B cell (primary cell): ENCODE measurements around the gene PSMD10. TPM values are rescaled to one million over a fixed set of nuclear protein-coding genes. Genes with fewer than 3 reads are reported as not detected.

Experiments
- ATAC-seq: fragments of 200-7000 bp; cut with Tn5 transposase; one replicate; pipeline ENCODE4 v1.10.0; 2021; ENCODE audit warnings: low read depth, mild to moderate bottlenecking, moderate number of reproducible peaks, moderate library complexity
- CTCF ChIA-PET: fragments of 350-600 bp; sonication (Branson Sonifier 250); formaldehyde crosslinking; loops from one replicate; lab custom pipeline; 2021; ENCODE audit warnings: antibody characterized with exemption, inconsistent platforms; lab: Charles Lee
- POLR2A ChIA-PET: fragments of 350-600 bp; sonication (Branson Sonifier 250); formaldehyde crosslinking; loops from one replicate; lab custom pipeline; 2021; ENCODE audit warnings: antibody characterized with exemption; lab: Charles Lee
- DNase-seq: peaks from one replicate; pipeline ENCODE4 v3.0.0; 2013
- H2AFZ ChIP-seq: 2 replicates; pipeline ENCODE4 v1.6.1; 2012; ENCODE audit warnings: mild to moderate bottlenecking, low read depth, low read length; ENCODE audit not compliant: insufficient read depth, poor library complexity, severe bottlenecking
- H3K27ac ChIP-seq, 2 donors: 1 replicate in 1 of 2; 2 replicates in 1 of 2; pipeline ENCODE4 v1.5.1; 2012 to 2013; ENCODE audit warnings: low read length in 2 of 2, mild to moderate bottlenecking in 2 of 2, moderate library complexity in 1 of 2
- H3K27me3 ChIP-seq, 4 experiments: fragments of 200-600 bp in 1 of 4; sonication (generic) in 1 of 4; replicated peaks in 1 of 4; 1 replicate in 2 of 4; 2 replicates in 2 of 4; pipeline versions ENCODE4 v1.6.1 to v1.7.0; 2013 to 2016; ENCODE audit warnings: low read length in 3 of 4, mild to moderate bottlenecking in 2 of 4, mixed read lengths in 1 of 4, moderate library complexity in 1 of 4; ENCODE audit not compliant: insufficient read depth in 4 of 4, control insufficient read depth in 3 of 4; ENCODE audit errors: control extremely low read depth in 1 of 4
- H3K36me3 ChIP-seq, 2 experiments: replicated peaks in 1 of 2; 1 replicate in 1 of 2; 2 replicates in 1 of 2; pipeline versions ENCODE4 v1.6.1 to v1.7.1; 2013; ENCODE audit warnings: low read length in 1 of 2; ENCODE audit not compliant: insufficient read depth in 2 of 2, control insufficient read depth in 1 of 2; ENCODE audit errors: control extremely low read depth in 1 of 2, extremely low read depth in 1 of 2
- H3K4me1 ChIP-seq, 2 donors: fragments of 200-600 bp in 1 of 2; sonication (generic) in 1 of 2; 1 replicate in 1 of 2; 2 replicates in 1 of 2; pipeline versions ENCODE4 v1.5.1 to v1.6.1; 2013 to 2017; ENCODE audit warnings: low read length in 2 of 2; ENCODE audit not compliant: control insufficient read depth in 2 of 2, insufficient read depth in 2 of 2
- H3K4me2 ChIP-seq: replicated peaks from 2 replicates; pipeline ENCODE3; 2012; ENCODE audit warnings: mild to moderate bottlenecking, low read depth, low read length; ENCODE audit not compliant: poor library complexity, severe bottlenecking
- H3K4me3 ChIP-seq, 5 experiments: fragments of 200-600 bp in 1 of 5; sonication (generic) in 1 of 5; 1 replicate in 3 of 5; 2 replicates in 2 of 5; pipeline versions ENCODE4 v1.5.1 to v1.7.0; 2011 to 2016; ENCODE audit warnings: low read length in 4 of 5, mild to moderate bottlenecking in 4 of 5, low read depth in 2 of 5, control low read depth in 1 of 5, moderate library complexity in 1 of 5; ENCODE audit not compliant: insufficient read depth in 1 of 5; ENCODE audit errors: control extremely low read depth in 1 of 5, extremely low read depth in 1 of 5
- H3K79me2 ChIP-seq: fragments of 200-600 bp; sonication (generic); one replicate; pipeline ENCODE4 v1.6.0; 2016; ENCODE audit warnings: low read length; ENCODE audit not compliant: control insufficient read depth, insufficient read depth
- H3K9ac ChIP-seq: fragments of 200-600 bp; sonication (generic); 2 replicates; pipeline ENCODE4 v1.6.1; 2017; ENCODE audit warnings: mild to moderate bottlenecking, low read length, moderate library complexity
- H3K9me3 ChIP-seq, 3 donors: one replicate each; pipeline versions ENCODE4 v1.6.1 to v1.7.1; 2013; ENCODE audit warnings: low read length in 2 of 3; ENCODE audit not compliant: control insufficient read depth in 2 of 3, insufficient read depth in 1 of 3; ENCODE audit errors: control extremely low read depth in 1 of 3
- H4K20me1 ChIP-seq: 2 replicates; pipeline ENCODE4 v1.6.0; 2012; ENCODE audit warnings: mild to moderate bottlenecking, low read length; ENCODE audit not compliant: insufficient read depth, control insufficient read depth, poor library complexity, severe bottlenecking
- H3K27ac Mint-ChIP-seq: one replicate; pipeline ENCODE4 v1.8.0; 2021; ENCODE audit warnings: mixed read lengths
- H3K27me3 Mint-ChIP-seq: one replicate; pipeline ENCODE4 v1.8.0; 2021; ENCODE audit warnings: mixed read lengths
- H3K4me1 Mint-ChIP-seq: one replicate; pipeline ENCODE4 v1.8.0; 2021; ENCODE audit warnings: mixed read lengths
- H3K4me3 Mint-ChIP-seq: one replicate; pipeline ENCODE4 v1.8.0; 2021; ENCODE audit warnings: mixed read lengths
- H3K9me3 Mint-ChIP-seq: one replicate; pipeline ENCODE4 v1.8.0; 2022; ENCODE audit warnings: mixed read lengths; ENCODE audit not compliant: insufficient read depth
- CTCF ChIP-seq: fragments of 200-600 bp; IDR thresholded peaks from one replicate; pipeline ENCODE4 v1.8.0; 2022; ENCODE audit warnings: antibody characterized with exemption, mild to moderate bottlenecking
- EZH2 ChIP-seq: IDR thresholded peaks from 2 replicates; pipeline ENCODE4 v1.6.1; 2012; ENCODE audit warnings: borderline replicate concordance, low read depth, mild to moderate bottlenecking, moderate library complexity, low read length; ENCODE audit not compliant: insufficient read depth, poor library complexity, severe bottlenecking
- WGBS: methylation state at CpG from one replicate; pipeline ENCODE4 v1.1.5; 2013; ENCODE audit warnings: missing lambda C conversion rate; ENCODE audit not compliant: insufficient coverage; 5-methylcytosine and 5-hydroxymethylcytosine counted together
- intact Hi-C: fragments of 100-400 bp; cut with micrococcal nuclease; formaldehyde crosslinking; loops from one replicate; pipeline ENCODE4 v1.10.0; 2022
- polyA plus RNA-seq: library from polyadenylated mRNA; depleted of rRNA; stranded (reverse); fragments of >200 nt; gene quantifications from 2 replicates; pipeline ENCODE4 v1.2.3, GENCODE V29; 2012
- total RNA-seq, 2 donors: library from RNA; stranded (reverse); fragments of 120-200 nt in 1 of 2; gene quantifications; 1 replicate in 1 of 2; 2 replicates in 1 of 2; pipeline versions ENCODE4 v1.2.3 to v1.2.4, GENCODE V29; 2013 to 2022

PSMD10 gene
- total and polyA plus RNA-seq, 2 donors (not counting 1 experiment from before 2014, with no cell fraction given), result 9.6 to 22.6 TPM

GRCh38 chrX:108059801-108060200 lies 31.5 kb downstream of the PSMD10 start:
- Histone ChIP-seq H4K20me1 (no peaks in the 10 kb centered on the region), H3K79me2 (no peaks in the 10 kb centered on the region), H3K4me2 (no peak overlapping the region), H3K4me3 (no peak overlapping the region), H3K4me1 (no peaks in the 10 kb centered on the region), H3K9ac (no peak overlapping the region), H3K36me3 (no peaks in the 10 kb centered on the region), H3K27ac (no peak overlapping the region), H2AFZ (no peak overlapping the region), H3K27me3 (no peaks in the 10 kb centered on the region), H3K9me3 (no peaks in the 10 kb centered on the region)
- Mint-ChIP-seq H3K27ac (no peak overlapping the region), H3K9me3 (no peaks in the 10 kb centered on the region), H3K27me3 (no peaks in the 10 kb centered on the region), H3K4me1 (no peaks in the 10 kb centered on the region), H3K4me3 (no peak overlapping the region)
- intact Hi-C loops, result no loop called here
- CTCF ChIA-PET, result interaction anchor here (1.3 kb wide), 1 partner anchor 13 kb away, joined by 3 read pairs; no protein-coding TSS in a partner anchor
- DNase-seq (no peak), ATAC-seq (no peak)
- no CpG with 5 or more reads among the region's 1 CpG for WGBS
- POLR2A ChIA-PET, result no interaction called here
- TF ChIP-seq CTCF, result no peak
- no peak for TF ChIP-seq EZH2

DNA sequence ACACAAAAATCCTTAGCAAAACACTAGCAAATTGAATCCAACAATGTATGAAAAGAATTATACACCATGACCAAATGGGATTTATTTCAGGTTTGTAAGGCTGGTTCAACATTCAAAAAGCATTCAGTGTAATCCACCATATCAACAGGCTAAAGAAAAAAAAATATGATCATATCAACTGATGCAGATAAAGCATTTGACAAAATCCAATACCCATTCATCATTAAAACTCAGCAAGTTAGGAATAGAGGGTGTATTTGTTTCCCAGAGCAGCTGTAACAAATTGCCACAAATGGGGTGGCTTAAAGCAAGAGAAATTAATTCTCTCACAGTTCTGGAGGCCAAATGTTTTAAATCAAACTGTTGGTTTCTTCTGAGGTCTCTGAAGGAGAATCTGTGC lies 35.8 kb downstream of the PSMD10 start:
- H4K20me1 ChIP-seq, result no peaks in the 10 kb centered on the region
- no peaks in the 10 kb centered on the region for H3K9me3 ChIP-seq
- DNase-seq, result no peak
- intact Hi-C loops, result no loop called here
- no peaks in the 10 kb centered on the region for H3K4me1 ChIP-seq
- H3K4me3 ChIP-seq, result no peak overlapping the region
- H3K27me3 ChIP-seq, result no peaks in the 10 kb centered on the region
- H3K27ac ChIP-seq, result no peak overlapping the region
- no peaks in the 10 kb centered on the region for H3K4me1 Mint-ChIP-seq
- no peaks in the 10 kb centered on the region for H3K27me3 Mint-ChIP-seq
- no peak for ATAC-seq
- H3K4me3 Mint-ChIP-seq, result no peak overlapping the region
- ChIA-PET CTCF (no interaction called here), POLR2A (no interaction called here)
- no peaks in the 10 kb centered on the region for H3K36me3 ChIP-seq
- TF ChIP-seq EZH2 (no peak), CTCF (no peak)
- no peaks in the 10 kb centered on the region for H3K9me3 Mint-ChIP-seq
- H3K9ac ChIP-seq, result no peak overlapping the region
- no peak overlapping the region for H3K4me2 ChIP-seq
- no peak overlapping the region for H2AFZ ChIP-seq
- H3K27ac Mint-ChIP-seq, result no peak overlapping the region
- no peaks in the 10 kb centered on the region for H3K79me2 ChIP-seq
